GM21723 (cell line): ENCODE measurements around the gene SDHC.

Experiments used
- ATAC-seq: cut with Tn5 transposase; IDR thresholded peaks from one replicate; pipeline ENCODE4 v1.9.1; 2021; ENCODE audit warnings: mild to moderate bottlenecking, moderate library complexity; ENCODE audit not compliant: unreplicated experiment

SDHC gene, protein sequence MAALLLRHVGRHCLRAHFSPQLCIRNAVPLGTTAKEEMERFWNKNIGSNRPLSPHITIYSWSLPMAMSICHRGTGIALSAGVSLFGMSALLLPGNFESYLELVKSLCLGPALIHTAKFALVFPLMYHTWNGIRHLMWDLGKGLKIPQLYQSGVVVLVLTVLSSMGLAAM

GRCh38 chr1:161314201-161314981, at the start of gene SDHC:
Gene SDHC, plus strand, starts transcription at chr1:161314381. Its CDS starts 25 bp downstream, at chr1:161314406.
- peak; percentile 91 for ATAC-seq

DNA sequence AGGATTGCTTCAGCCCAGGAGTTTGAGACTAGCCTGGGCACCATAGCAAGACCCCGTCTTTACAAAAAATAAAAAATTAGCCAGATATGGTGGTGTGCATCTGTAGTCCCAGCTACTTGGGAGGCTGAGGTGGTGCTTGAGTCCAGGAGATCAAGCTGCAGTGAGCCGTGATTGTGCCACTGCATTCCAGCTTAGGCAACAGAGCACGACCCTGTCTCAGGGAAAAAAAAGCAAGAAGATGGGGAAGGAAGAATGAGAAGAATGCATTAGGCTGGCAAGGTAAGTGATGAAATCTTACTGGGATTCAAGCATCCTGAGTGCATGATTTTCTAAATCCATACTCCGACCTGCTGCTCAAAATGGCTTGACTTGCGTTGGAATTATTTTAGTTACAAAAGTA, 48.9 kb upstream of the SDHC start:
- ATAC-seq: no peak

- ATAC-seq: no peak
Measured at GRCh38 chr1:161266202-161266601, 48.0 kb upstream of the SDHC start.

- no peak for ATAC-seq
Measured at GRCh38 chr1:161266836-161267235, 47.3 kb upstream of the SDHC start.

DNA sequence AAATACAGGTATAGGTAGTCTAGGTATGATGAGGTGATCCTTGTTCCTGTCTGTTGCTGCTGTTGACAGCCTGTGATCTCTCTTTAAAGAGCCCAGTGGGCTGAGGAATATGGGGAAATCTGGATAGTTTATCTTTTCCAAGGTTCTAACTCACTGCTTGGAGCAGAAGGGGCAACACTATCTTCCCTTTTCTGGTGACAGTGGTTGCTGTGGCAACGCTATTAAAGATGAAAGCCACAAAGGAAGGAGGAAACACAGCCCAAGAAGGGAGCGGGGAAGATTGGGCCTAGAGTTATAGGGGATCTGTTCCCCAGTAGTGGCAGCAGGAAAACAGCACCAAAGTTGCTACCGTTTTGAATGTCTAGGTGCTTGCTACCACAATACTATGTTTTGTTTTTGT, 46.9 kb upstream of the SDHC start:
- ATAC-seq: no peak

GRCh38 chr1:161273402-161273801, 40.8 kb upstream of the SDHC start:
- no peak for ATAC-seq

- ATAC-seq: no peak
Measured at GRCh38 chr1:161274874-161275273, 39.3 kb upstream of the SDHC start.

GRCh38 chr1:161282991-161283390, 31.2 kb upstream of the SDHC start:
- no peak for ATAC-seq

DNA sequence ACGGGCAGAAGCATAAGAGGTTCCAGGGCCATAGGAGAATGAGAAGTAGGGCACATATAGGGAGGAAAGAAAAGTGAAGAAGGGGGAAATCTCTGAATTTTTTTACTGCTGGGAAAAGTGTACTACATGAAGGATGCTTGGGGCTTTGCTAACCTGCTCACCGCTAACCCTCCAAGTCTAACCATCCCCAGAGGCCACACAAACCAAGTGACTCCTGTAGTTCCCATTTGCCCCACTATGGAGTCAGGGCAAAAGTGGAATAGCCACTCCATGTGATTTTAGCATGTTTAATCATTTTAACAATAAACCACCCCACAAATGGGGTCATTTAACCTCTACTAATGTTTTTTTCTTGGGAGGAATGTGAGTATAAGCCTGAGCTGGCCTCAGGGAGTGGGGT, 29.1 kb upstream of the SDHC start:
- no peak for ATAC-seq

GRCh38 chr1:161285521-161285920, 28.7 kb upstream of the SDHC start:
- ATAC-seq: no peak

- ATAC-seq: no peak
Measured at GRCh38 chr1:161287482-161288054, 26.6 kb upstream of the SDHC start.

- ATAC-seq: no peak
Measured at GRCh38 chr1:161290779-161291178, 23.4 kb upstream of the SDHC start.

GRCh38 chr1:161297415-161297814, 16.8 kb upstream of the SDHC start:
- ATAC-seq: no peak

DNA sequence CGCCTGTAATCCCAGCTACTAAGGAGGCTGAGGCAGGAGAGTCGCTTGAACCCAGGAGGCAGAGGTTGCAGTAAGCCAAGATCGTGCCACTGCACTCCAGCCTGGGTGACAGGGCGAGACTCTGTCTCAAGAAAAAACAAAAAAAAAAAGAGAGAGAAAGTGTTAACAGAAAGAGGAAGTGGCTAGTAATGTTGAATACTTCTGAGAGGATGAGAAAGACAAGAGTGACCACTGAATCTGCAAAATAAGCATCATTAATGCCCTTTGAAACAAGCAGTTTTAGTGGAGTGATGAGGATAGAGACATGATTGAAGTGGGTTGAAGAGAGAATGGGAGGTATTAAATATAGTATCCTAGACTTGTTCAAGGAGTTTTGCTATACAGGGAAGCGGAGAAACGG, 16.1 kb upstream of the SDHC start:
- no peak for ATAC-seq

GRCh38 chr1:161299347-161299746, 14.8 kb upstream of the SDHC start:
- no peak for ATAC-seq

DNA sequence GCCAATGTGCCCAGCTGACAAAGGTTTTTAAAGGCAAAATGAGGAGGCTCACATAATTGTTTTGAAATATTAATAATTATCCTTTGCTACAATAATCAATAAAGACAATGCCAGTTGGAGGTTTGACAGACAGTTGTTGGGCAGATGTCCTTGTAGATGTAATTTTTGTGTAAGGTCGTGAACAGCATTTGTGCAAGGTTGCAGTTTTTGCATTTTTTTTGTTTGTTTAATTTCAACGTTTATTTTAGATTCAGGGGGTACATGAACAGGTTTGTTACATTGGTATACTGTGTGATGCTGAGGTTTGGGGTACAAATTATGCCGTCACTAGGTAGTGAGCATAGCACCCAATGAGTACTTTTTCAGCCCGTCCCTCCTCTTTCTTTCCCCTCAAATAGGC, 13.7 kb upstream of the SDHC start:
- no peak for ATAC-seq

- ATAC-seq: no peak
Measured at GRCh38 chr1:161304927-161305866, 9.0 kb upstream of the SDHC start.

GRCh38 chr1:161305867-161306519, 8.2 kb upstream of the SDHC start:
- ATAC-seq: peak; percentile 72

DNA sequence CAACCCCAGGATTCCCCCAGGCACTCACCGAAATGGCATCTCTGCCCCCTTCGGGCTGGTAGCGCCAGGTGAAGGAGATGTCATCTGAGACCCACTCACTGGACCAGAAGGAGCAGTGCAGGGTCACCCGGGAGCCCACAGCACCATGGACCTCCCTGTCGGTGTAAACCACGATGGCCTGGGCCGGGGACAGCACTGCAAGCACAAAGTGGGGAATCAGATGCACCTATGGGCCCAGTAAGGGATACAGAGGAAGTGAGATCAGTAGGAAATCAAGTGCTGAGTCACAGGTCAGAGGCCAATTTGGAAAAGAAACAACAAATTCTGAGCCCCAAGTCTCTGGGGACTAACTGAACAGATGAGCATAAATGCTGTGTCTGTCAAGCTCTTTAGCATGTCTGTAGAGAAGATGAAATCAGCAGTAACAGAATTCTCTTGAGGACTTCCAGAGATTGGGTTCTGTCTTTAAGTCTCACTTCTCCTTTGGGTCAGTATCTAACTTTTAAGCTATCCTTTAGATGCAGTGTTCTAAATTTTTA, 6.9 kb upstream of the SDHC start:
- ATAC-seq: no peak

GRCh38 chr1:161307892-161308638, 6.1 kb upstream of the SDHC start:
- no peak for ATAC-seq
